H9 (cell line): ENCODE results near the gene UFC1. TPM values are rescaled to one million over a fixed set of nuclear protein-coding genes. Genes with fewer than 3 reads are reported as not detected.

Experiments used
- DNase-seq: peaks from one replicate; pipeline ENCODE4 v3.0.0-alpha.2; 2017
- H2AFZ ChIP-seq: one replicate; pipeline ENCODE4 v1.6.1; 2013; ENCODE audit warnings: mild to moderate bottlenecking, low read length, control low read depth, moderate library complexity
- H2AK5ac ChIP-seq: 2 replicates; pipeline ENCODE4 v1.6.1; 2013; ENCODE audit warnings: low read length, control low read depth, mixed read lengths; ENCODE audit not compliant: insufficient read length
- H2BK120ac ChIP-seq: one replicate; pipeline ENCODE4 v1.6.1; 2013; ENCODE audit warnings: low read depth, mild to moderate bottlenecking, low read length, control low read depth, inconsistent platforms; ENCODE audit not compliant: poor library complexity, severe bottlenecking
- H2BK12ac ChIP-seq: 2 replicates; pipeline ENCODE4 v1.6.1; 2013; ENCODE audit warnings: low read length, control low read depth, mixed read lengths, low read depth; ENCODE audit not compliant: insufficient read length
- H2BK15ac ChIP-seq: 2 replicates; pipeline ENCODE4 v1.6.1; 2013; ENCODE audit warnings: low read depth, low read length, control low read depth
- H2BK20ac ChIP-seq: one replicate; pipeline ENCODE4 v1.6.1; 2013; ENCODE audit warnings: low read depth, mild to moderate bottlenecking, low read length, control low read depth, inconsistent platforms; ENCODE audit not compliant: poor library complexity, severe bottlenecking
- H2BK5ac ChIP-seq: 2 replicates; pipeline ENCODE4 v1.6.1; 2013; ENCODE audit warnings: low read length, control low read depth, mixed read lengths; ENCODE audit not compliant: insufficient read length
- H3K14ac ChIP-seq: 2 replicates; pipeline ENCODE4 v1.6.1; 2013; ENCODE audit warnings: low read length, control low read depth; ENCODE audit not compliant: insufficient read depth
- H3K18ac ChIP-seq: 2 replicates; pipeline ENCODE4 v1.6.1; 2013; ENCODE audit warnings: low read depth, mild to moderate bottlenecking, mixed read lengths, low read length, control low read depth; ENCODE audit not compliant: insufficient read length
- H3K23ac ChIP-seq: 2 replicates; pipeline ENCODE4 v1.6.1; 2013; ENCODE audit warnings: low read length, control low read depth, mixed read lengths, low read depth; ENCODE audit not compliant: insufficient read length
- H3K23me2 ChIP-seq: 2 replicates; pipeline ENCODE4 v1.6.1; 2013; ENCODE audit warnings: low read depth, mild to moderate bottlenecking, mixed read lengths, low read length, control low read depth; ENCODE audit not compliant: insufficient read length, poor library complexity, severe bottlenecking
- H3K27ac ChIP-seq: 2 replicates; pipeline ENCODE4 v1.5.1; 2013; ENCODE audit warnings: low read length, control low read depth, mixed read lengths, low read depth; ENCODE audit not compliant: insufficient read length
- H3K27me3 ChIP-seq: 2 replicates; pipeline ENCODE4 v1.6.1; 2013; ENCODE audit warnings: low read length, control low read depth, inconsistent platforms; ENCODE audit not compliant: insufficient read depth
- H3K4ac ChIP-seq: 2 replicates; pipeline ENCODE4 v1.6.1; 2013; ENCODE audit warnings: low read depth, mild to moderate bottlenecking, control low read depth, inconsistent platforms, low read length, moderate library complexity
- H3K4me1 ChIP-seq: 2 replicates; pipeline ENCODE4 v1.6.1; 2013; ENCODE audit warnings: low read length, control low read depth, inconsistent platforms; ENCODE audit not compliant: insufficient read depth
- H3K4me2 ChIP-seq: 2 replicates; pipeline ENCODE4 v1.6.1; 2013; ENCODE audit warnings: low read length, control low read depth, mixed read lengths; ENCODE audit not compliant: insufficient read length, insufficient read depth
- H3K56ac ChIP-seq: 2 replicates; pipeline ENCODE4 v1.6.1; 2013; ENCODE audit warnings: low read depth, mild to moderate bottlenecking, mixed read lengths, low read length, control low read depth; ENCODE audit not compliant: insufficient read length
- H3K79me1 ChIP-seq: 2 replicates; pipeline ENCODE4 v1.6.1; 2013; ENCODE audit warnings: low read depth, mild to moderate bottlenecking, moderate library complexity, low read length, control low read depth, inconsistent platforms; ENCODE audit not compliant: insufficient read depth, poor library complexity, severe bottlenecking
- H3K79me2 ChIP-seq: 2 replicates; pipeline ENCODE4 v1.6.1; 2013; ENCODE audit warnings: low read length, control low read depth, inconsistent platforms; ENCODE audit not compliant: insufficient read depth
- H3K9ac ChIP-seq: 2 replicates; pipeline ENCODE4 v1.6.1; 2013; ENCODE audit warnings: low read length, control low read depth, mixed read lengths; ENCODE audit not compliant: insufficient read length; ENCODE audit errors: extremely low read depth
- H3K9me3 ChIP-seq: one replicate; pipeline ENCODE4 v1.6.1; 2013; ENCODE audit warnings: low read depth, low read length, inconsistent platforms; ENCODE audit not compliant: control insufficient read depth
- H3T11ph ChIP-seq: one replicate; pipeline ENCODE4 v1.6.1; 2013; ENCODE audit warnings: mild to moderate bottlenecking, low read length, control low read depth, inconsistent platforms
- H4K20me1 ChIP-seq: one replicate; pipeline ENCODE4 v1.6.1; 2013; ENCODE audit not compliant: control insufficient read depth, insufficient read length, insufficient read depth
- H4K5ac ChIP-seq: 2 replicates; pipeline ENCODE4 v1.6.1; 2013; ENCODE audit warnings: low read depth, mild to moderate bottlenecking, mixed read lengths, low read length, control low read depth; ENCODE audit not compliant: insufficient read length
- H4K8ac ChIP-seq: replicated peaks from 2 replicates; pipeline ENCODE4 v1.6.1; 2013; ENCODE audit warnings: low read length, control low read depth, mixed read lengths, low read depth; ENCODE audit not compliant: insufficient read length
- H4K91ac ChIP-seq: 2 replicates; pipeline ENCODE4 v1.6.1; 2013; ENCODE audit warnings: low read depth, mild to moderate bottlenecking, moderate library complexity, mixed read lengths, low read length, control low read depth; ENCODE audit not compliant: insufficient read length
- H3K27ac Mint-ChIP-seq, 3 experiments: 2 replicates in 2 of 3; 3 replicates in 1 of 3; pipeline ENCODE4 v1.8.0; 2020 to 2021; ENCODE audit warnings: mixed read lengths in 3 of 3, mild to moderate bottlenecking in 1 of 3, moderate library complexity in 1 of 3
- H3K27me3 Mint-ChIP-seq: 2 replicates; pipeline ENCODE4 v1.8.0; 2021; ENCODE audit warnings: low read depth, mild to moderate bottlenecking, moderate library complexity, mixed read lengths
- H3K36me3 Mint-ChIP-seq, 3 experiments: 2 replicates in 2 of 3; 3 replicates in 1 of 3; pipeline ENCODE4 v1.8.0; 2020 to 2021; ENCODE audit warnings: low read depth in 3 of 3, mixed read lengths in 3 of 3; ENCODE audit not compliant: insufficient read depth in 1 of 3
- H3K4me1 Mint-ChIP-seq, 2 experiments: 2 replicates each; pipeline ENCODE4 v1.8.0; 2020; ENCODE audit warnings: mixed read lengths in 2 of 2
- H3K4me3 Mint-ChIP-seq, 2 experiments: 2 replicates in 1 of 2; 3 replicates in 1 of 2; pipeline ENCODE4 v1.8.0; 2020 to 2021; ENCODE audit warnings: mild to moderate bottlenecking in 2 of 2, mixed read lengths in 2 of 2, moderate library complexity in 1 of 2
- H3K9me3 Mint-ChIP-seq, 2 experiments: 2 replicates in 1 of 2; 3 replicates in 1 of 2; pipeline ENCODE4 v1.8.0; 2020; ENCODE audit warnings: mild to moderate bottlenecking in 2 of 2, mixed read lengths in 2 of 2, moderate library complexity in 1 of 2
- CTCF ChIP-seq: fragments of 200-600 bp; sonication (generic); conservative IDR thresholded peaks from 3 replicates; pipeline ENCODE4 v1.8.0; 2021; ENCODE audit warnings: antibody characterized with exemption, mild to moderate bottlenecking
- WGBS: extraction: QIAGEN DNeasy Blood & Tissue Kit; methylation state at CpG from one replicate; pipeline ENCODE4 v1.1.7; 2013; ENCODE audit warnings: missing lambda C conversion rate, low lambda C conversion rate, mixed read lengths; ENCODE audit not compliant: insufficient read length; ENCODE audit errors: extremely low coverage; 5-methylcytosine and 5-hydroxymethylcytosine counted together
- total RNA-seq: library from RNA; stranded (reverse); gene quantifications from 2 replicates; pipeline ENCODE4 v1.2.1, GENCODE V29; 2021

UFC1 gene
- total RNA-seq, 1 experiment from 2014 or later = 93.4 TPM

- Histone ChIP-seq H2AK5ac (no peak overlapping the region), H3K23me2 (no peaks in the 10 kb centered on the region), H3K23ac (no peak overlapping the region), H3K4me2 (no peak overlapping the region), H2BK5ac (no peak overlapping the region), H4K20me1 (no peaks in the 10 kb centered on the region), H4K91ac (no peak overlapping the region), H3K9me3 (no peaks in the 10 kb centered on the region), H4K8ac (no peak overlapping the region), H2BK12ac (no peak overlapping the region), H3K27me3 (no peaks in the 10 kb centered on the region), H3K14ac (no peak overlapping the region), H2AFZ (no peak overlapping the region), H3T11ph (no peak overlapping the region), H3K27ac (no peak overlapping the region), H3K18ac (no peak overlapping the region), H3K56ac (no peak overlapping the region), H2BK120ac (no peak overlapping the region), H3K79me2 (no peaks in the 10 kb centered on the region), H2BK20ac (no peak overlapping the region), H3K4ac (no peak overlapping the region), H3K9ac (no peak overlapping the region), H4K5ac (no peak overlapping the region), H3K79me1 (no peaks in the 10 kb centered on the region), H2BK15ac (no peak overlapping the region), H3K4me1 (no peaks in the 10 kb centered on the region; the same call in 1 of the 2 replicates)
- Mint-ChIP-seq H3K27ac (no peak overlapping the region), H3K4me1 (peaks cover 12 to 17% of the 10 kb centered on the region in 2 experiments), H3K36me3 (peaks cover 0 to 29% (median 16%) of the 10 kb centered on the region in 3 experiments; a peak in 4 of 7 replicates), H3K9me3 (no peaks in the 10 kb centered on the region), H3K4me3 (no peak overlapping the region), H3K27me3 (no peaks in the 10 kb centered on the region)
- WGBS = no CpG with 5 or more reads among the region's 8 CpGs
- TF ChIP-seq CTCF = no peak
- DNase-seq = no peak
Observed at GRCh38 chr1:161191971-161192370, 38.2 kb downstream of the UFC1 start.
